Activated T-helper 17 cell treated with anti-CD3 and anti-CD28 coated beads, Interleukin-2, amount 50 U/mL, for 72 hours (primary cell): ENCODE results near the gene BAIAP2L2. TPM values are rescaled to one million over a fixed set of nuclear protein-coding genes. Genes with fewer than 3 reads are reported as not detected.

Source experiments
- ATAC-seq: fragments of 150-1000 bp; cut with Tn5 transposase; replicated peaks from 2 replicates; pipeline ENCODE4 v1.10.0; 2021; ENCODE audit warnings: mild to moderate bottlenecking, moderate library complexity
- H3K27ac Mint-ChIP-seq: one replicate; pipeline ENCODE4 v1.8.0; 2022; ENCODE audit warnings: mixed read lengths
- H3K27me3 Mint-ChIP-seq: one replicate; pipeline ENCODE4 v1.8.0; 2022; ENCODE audit warnings: mixed read lengths
- H3K36me3 Mint-ChIP-seq: one replicate; pipeline ENCODE4 v1.8.0; 2022; ENCODE audit warnings: low read depth, mild to moderate bottlenecking, mixed read lengths
- H3K4me1 Mint-ChIP-seq: one replicate; pipeline ENCODE4 v1.8.0; 2022; ENCODE audit warnings: mixed read lengths
- H3K4me3 Mint-ChIP-seq: one replicate; pipeline ENCODE4 v1.8.0; 2022; ENCODE audit warnings: mild to moderate bottlenecking, mixed read lengths
- H3K9me3 Mint-ChIP-seq: one replicate; pipeline ENCODE4 v1.8.0; 2022; ENCODE audit warnings: mixed read lengths
- total RNA-seq, 2 donors: library from RNA; stranded (reverse); gene quantifications; one replicate each; pipeline ENCODE4 v1.2.3, GENCODE V29; 2022

BAIAP2L2 gene
- total RNA-seq, 2 donors from 2014 or later, result 0.84 to 2.1 TPM

GRCh38 chr22:38073150-38074130 lies 37.0 kb downstream of the BAIAP2L2 start:
- H3K27ac Mint-ChIP-seq, result no peak overlapping the region
- no peaks in the 10 kb centered on the region for H3K9me3 Mint-ChIP-seq
- H3K27me3 Mint-ChIP-seq, result no peaks in the 10 kb centered on the region
- H3K4me1 Mint-ChIP-seq, result no peaks in the 10 kb centered on the region
- H3K4me3 Mint-ChIP-seq, result no peak overlapping the region
- no peak for ATAC-seq
- H3K36me3 Mint-ChIP-seq, result peaks cover 21% of the 10 kb centered on the region

- H3K4me3 Mint-ChIP-seq, result no peak overlapping the region
- H3K27me3 Mint-ChIP-seq, result no peaks in the 10 kb centered on the region
- H3K36me3 Mint-ChIP-seq, result peaks cover 21% of the 10 kb centered on the region
- no peak for ATAC-seq
- no peaks in the 10 kb centered on the region for H3K9me3 Mint-ChIP-seq
- H3K27ac Mint-ChIP-seq, result no peak overlapping the region
- no peaks in the 10 kb centered on the region for H3K4me1 Mint-ChIP-seq
Measured at GRCh38 chr22:38072322-38073149, 37.9 kb downstream of the BAIAP2L2 start.

- ATAC-seq, result no peak
- Mint-ChIP-seq H3K36me3 (peaks cover 26% of the 10 kb centered on the region), H3K9me3 (no peaks in the 10 kb centered on the region), H3K4me3 (no peak overlapping the region), H3K27me3 (no peaks in the 10 kb centered on the region), H3K4me1 (no peaks in the 10 kb centered on the region), H3K27ac (no peak overlapping the region)
Measured at GRCh38 chr22:38071421-38072321, 38.8 kb downstream of the BAIAP2L2 start.

GRCh38 chr22:38070250-38070921 lies 40.1 kb downstream of the BAIAP2L2 start:
- H3K27ac Mint-ChIP-seq, result no peak overlapping the region
- H3K27me3 Mint-ChIP-seq, result no peaks in the 10 kb centered on the region
- no peaks in the 10 kb centered on the region for H3K4me1 Mint-ChIP-seq
- peaks cover 37% of the 10 kb centered on the region for H3K36me3 Mint-ChIP-seq
- no peak for ATAC-seq
- no peak overlapping the region for H3K4me3 Mint-ChIP-seq
- no peaks in the 10 kb centered on the region for H3K9me3 Mint-ChIP-seq

- no peaks in the 10 kb centered on the region for H3K9me3 Mint-ChIP-seq
- no peak for ATAC-seq
- H3K27ac Mint-ChIP-seq, result no peak overlapping the region
- H3K36me3 Mint-ChIP-seq, result peaks cover 45% of the 10 kb centered on the region
- no peaks in the 10 kb centered on the region for H3K27me3 Mint-ChIP-seq
- no peak overlapping the region for H3K4me3 Mint-ChIP-seq
- H3K4me1 Mint-ChIP-seq, result no peaks in the 10 kb centered on the region
Measured at GRCh38 chr22:38069372-38070249, 40.9 kb downstream of the BAIAP2L2 start.

GRCh38 chr22:38068641-38069371 lies 41.7 kb downstream of the BAIAP2L2 start:
- H3K9me3 Mint-ChIP-seq, result no peaks in the 10 kb centered on the region
- H3K27me3 Mint-ChIP-seq, result no peaks in the 10 kb centered on the region
- ATAC-seq, result no peak
- no peaks in the 10 kb centered on the region for H3K4me1 Mint-ChIP-seq
- H3K36me3 Mint-ChIP-seq, result peaks cover 48% of the 10 kb centered on the region
- H3K4me3 Mint-ChIP-seq, result no peak overlapping the region
- no peak overlapping the region for H3K27ac Mint-ChIP-seq

- no peaks in the 10 kb centered on the region for H3K27me3 Mint-ChIP-seq
Measured at GRCh38 chr22:38067761-38068360, 42.6 kb downstream of the BAIAP2L2 start.

GRCh38 chr22:38067028-38067415 lies 43.5 kb downstream of the BAIAP2L2 start:
- H3K27me3 Mint-ChIP-seq, result no peaks in the 10 kb centered on the region
- peaks cover 3% of the 10 kb centered on the region for H3K4me1 Mint-ChIP-seq
- no peak overlapping the region for H3K27ac Mint-ChIP-seq
- H3K9me3 Mint-ChIP-seq, result no peaks in the 10 kb centered on the region
- H3K4me3 Mint-ChIP-seq, result no peak overlapping the region
- ATAC-seq, result no peak
- peaks cover 49% of the 10 kb centered on the region for H3K36me3 Mint-ChIP-seq

More at GRCh38 chr22:38067761-38068360, 42.6 kb downstream of the BAIAP2L2 start:
- Mint-ChIP-seq H3K4me1 (no peaks in the 10 kb centered on the region), H3K36me3 (peaks cover 49% of the 10 kb centered on the region), H3K9me3 (no peaks in the 10 kb centered on the region), H3K27ac (no peak overlapping the region), H3K4me3 (no peak overlapping the region)
- no peak for ATAC-seq

- H3K27ac Mint-ChIP-seq, result no peak overlapping the region
- ATAC-seq, result no peak
Measured at GRCh38 chr22:38066381-38067027, 44.0 kb downstream of the BAIAP2L2 start.

GRCh38 chr22:38065539-38065938 lies 44.9 kb downstream of the BAIAP2L2 start:
- Mint-ChIP-seq H3K4me1 (peaks cover 3% of the 10 kb centered on the region), H3K4me3 (no peak overlapping the region), H3K36me3 (peaks cover 56% of the 10 kb centered on the region), H3K27ac (no peak overlapping the region), H3K27me3 (no peaks in the 10 kb centered on the region), H3K9me3 (no peaks in the 10 kb centered on the region)
- no peak for ATAC-seq

More at GRCh38 chr22:38066381-38067027, 44.0 kb downstream of the BAIAP2L2 start:
- no peaks in the 10 kb centered on the region for H3K9me3 Mint-ChIP-seq
- H3K4me1 Mint-ChIP-seq, result peaks cover 3% of the 10 kb centered on the region
- no peak overlapping the region for H3K4me3 Mint-ChIP-seq
- peaks cover 54% of the 10 kb centered on the region for H3K36me3 Mint-ChIP-seq
- H3K27me3 Mint-ChIP-seq, result no peaks in the 10 kb centered on the region

GRCh38 chr22:38062791-38063190 lies 47.7 kb downstream of the BAIAP2L2 start:
- no peak overlapping the region for H3K27ac Mint-ChIP-seq
- H3K9me3 Mint-ChIP-seq, result no peaks in the 10 kb centered on the region
- peaks cover 56% of the 10 kb centered on the region for H3K36me3 Mint-ChIP-seq
- H3K27me3 Mint-ChIP-seq, result no peaks in the 10 kb centered on the region
- peaks cover 9% of the 10 kb centered on the region for H3K4me1 Mint-ChIP-seq
- ATAC-seq, result no peak
- H3K4me3 Mint-ChIP-seq, result no peak overlapping the region
